GM21786 (cell line): ENCODE data around the gene GART.

Source experiments
- ATAC-seq: cut with Tn5 transposase; IDR thresholded peaks from one replicate; pipeline ENCODE4 v1.9.1; 2021; ENCODE audit not compliant: unreplicated experiment

The GART gene

DNA sequence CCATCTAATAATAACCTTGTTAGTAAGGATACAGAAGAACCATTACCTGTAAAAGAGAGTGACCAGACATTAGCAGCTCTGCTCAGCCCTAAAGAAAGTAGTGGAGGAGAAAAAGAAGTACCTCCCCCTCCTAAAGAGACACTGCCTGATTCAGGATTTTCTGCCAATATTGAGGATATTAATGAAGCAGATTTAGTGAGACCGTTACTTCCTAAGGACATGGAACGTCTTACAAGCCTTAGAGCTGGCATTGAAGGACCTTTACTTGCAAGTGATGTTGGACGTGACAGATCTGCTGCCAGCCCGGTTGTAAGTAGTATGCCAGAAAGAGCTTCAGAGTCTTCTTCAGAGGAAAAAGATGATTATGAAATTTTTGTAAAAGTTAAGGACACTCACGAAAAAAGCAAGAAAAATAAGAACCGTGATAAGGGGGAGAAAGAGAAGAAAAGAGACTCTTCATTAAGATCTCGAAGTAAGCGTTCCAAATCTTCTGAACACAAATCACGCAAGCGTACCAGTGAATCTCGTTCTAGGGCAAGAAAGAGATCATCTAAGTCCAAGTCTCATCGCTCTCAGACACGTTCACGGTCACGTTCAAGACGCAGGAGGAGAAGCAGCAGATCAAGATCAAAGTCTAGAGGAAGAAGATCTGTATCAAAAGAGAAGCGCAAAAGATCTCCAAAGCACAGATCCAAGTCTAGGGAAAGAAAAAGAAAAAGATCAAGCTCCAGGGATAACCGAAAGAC lies 12.5 kb upstream of the GART start:
- no peak for ATAC-seq

- no peak for ATAC-seq
Measured at GRCh38 chr21:33552999-33553598, 11.2 kb upstream of the GART start.

GRCh38 chr21:33552093-33552998 lies 10.4 kb upstream of the GART start:
- no peak for ATAC-seq

GRCh38 chr21:33551664-33552063 lies 9.7 kb upstream of the GART start:
- no peak for ATAC-seq

DNA sequence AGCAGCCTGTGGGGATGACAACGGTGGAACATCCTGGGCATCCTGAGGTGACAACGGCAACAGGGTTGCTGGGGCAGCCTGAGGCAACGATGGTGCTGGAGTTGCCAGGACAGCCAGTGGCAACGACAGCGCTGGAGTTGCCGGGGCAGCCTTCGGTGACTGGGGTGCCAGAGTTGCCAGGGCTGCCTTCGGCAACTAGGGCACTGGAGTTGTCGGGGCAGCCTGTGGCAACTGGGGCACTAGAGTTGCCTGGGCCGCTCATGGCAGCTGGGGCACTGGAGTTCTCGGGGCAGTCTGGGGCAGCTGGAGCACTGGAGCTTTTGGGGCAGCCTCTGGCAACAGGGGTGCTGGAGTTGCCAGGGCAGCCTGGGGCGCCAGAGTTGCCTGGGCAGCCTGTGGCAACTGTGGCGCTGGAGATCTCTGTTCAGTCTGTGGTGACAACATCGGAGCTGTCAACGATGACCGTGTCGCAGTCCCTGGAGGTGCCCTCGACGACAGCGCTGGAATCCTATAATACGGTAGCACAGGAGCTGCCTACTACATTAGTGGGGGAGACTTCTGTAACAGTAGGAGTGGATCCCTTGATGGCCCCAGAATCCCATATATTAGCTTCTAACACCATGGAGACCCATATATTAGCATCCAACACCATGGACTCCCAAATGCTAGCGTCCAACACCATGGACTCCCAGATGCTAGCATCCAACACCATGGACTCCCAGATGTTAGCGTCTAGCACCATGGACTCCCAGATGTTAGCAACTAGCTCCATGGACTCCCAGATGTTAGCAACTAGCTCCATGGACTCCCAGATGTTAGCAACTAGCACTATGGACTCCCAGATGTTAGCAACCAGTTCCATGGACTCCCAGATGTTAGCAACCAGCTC lies 9.1 kb upstream of the GART start:
- ATAC-seq: no peak

- no peak for ATAC-seq
Measured at GRCh38 chr21:33549848-33550771, 8.2 kb upstream of the GART start.

- no peak for ATAC-seq
Measured at GRCh38 chr21:33546086-33546485, 4.2 kb upstream of the GART start.

DNA sequence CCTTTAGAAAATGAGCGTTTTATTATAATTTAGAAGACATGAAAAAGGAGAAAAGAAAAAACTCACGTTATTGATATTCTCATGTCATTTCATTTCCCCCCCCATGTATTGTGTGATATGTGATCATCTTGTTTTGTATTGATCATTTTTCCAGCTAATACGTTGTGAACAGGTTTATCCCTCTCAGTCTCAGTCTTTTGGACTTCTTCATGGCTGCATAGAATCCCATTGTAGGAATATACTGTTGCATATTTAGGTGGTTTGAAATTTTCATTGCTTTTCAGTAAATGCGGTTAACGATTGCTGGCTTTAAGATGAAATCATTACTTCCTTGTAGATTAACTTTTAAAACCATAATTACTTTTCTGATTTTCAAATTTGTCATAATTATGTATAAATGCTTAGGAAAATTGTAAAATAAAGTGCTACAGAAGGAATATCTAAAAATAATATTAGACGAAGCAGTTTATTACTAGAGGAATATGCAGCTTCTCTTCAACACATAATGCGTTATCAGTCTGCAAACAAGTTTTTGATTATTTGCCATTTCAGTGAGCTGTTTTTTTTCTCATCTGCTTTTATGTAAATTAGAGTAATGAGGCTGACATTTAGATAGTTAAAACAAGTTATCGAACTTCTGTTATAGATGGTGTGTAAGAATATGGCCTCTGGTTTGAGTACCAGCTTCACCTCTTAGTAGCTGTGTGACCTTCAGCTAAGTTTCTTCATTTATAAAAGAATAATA lies 2.7 kb upstream of the GART start:
- ATAC-seq: no peak

- ATAC-seq: no peak
Measured at GRCh38 chr21:33543505-33544129, 1.7 kb upstream of the GART start.

- peak; percentile 92 for ATAC-seq
Measured at GRCh38 chr21:33542640-33543504, 955 bp upstream of the GART start, which contains the start of gene SON. Gene SON, plus strand, starts transcription at chr21:33543038. Its CDS starts 55 bp downstream, at chr21:33543093.

DNA sequence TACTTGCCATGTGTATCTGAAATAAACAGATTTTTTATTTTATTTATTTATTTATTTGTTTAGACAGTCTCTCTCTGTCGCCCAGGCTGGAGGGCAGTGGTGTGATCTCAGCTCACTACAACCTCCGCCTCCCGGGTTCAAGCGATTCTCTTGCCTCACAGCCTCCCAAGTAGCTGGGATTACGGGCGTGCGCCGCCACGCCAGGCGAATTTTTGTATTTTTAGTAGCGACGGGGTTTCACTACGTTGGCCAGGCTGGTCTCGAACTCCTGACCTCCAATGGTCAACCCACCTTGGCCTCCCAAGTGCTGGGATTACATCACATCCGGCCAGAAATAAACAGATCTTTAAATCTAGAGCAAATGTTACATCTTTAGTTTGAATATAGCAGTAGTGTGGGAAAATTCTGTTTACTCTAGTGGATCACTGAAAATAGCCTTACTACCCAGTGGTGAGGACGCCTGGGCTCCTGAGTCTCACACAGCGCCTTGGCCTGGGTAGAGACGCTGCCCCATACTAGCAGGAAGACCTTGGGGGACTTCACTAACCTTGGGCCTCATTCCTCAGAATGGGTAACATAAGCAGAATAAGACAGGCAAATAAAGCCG lies 709 bp downstream of the GART start:
- ATAC-seq: no peak

- ATAC-seq: no peak
Measured at GRCh38 chr21:33540711-33541104, 1.2 kb downstream of the GART start.

DNA sequence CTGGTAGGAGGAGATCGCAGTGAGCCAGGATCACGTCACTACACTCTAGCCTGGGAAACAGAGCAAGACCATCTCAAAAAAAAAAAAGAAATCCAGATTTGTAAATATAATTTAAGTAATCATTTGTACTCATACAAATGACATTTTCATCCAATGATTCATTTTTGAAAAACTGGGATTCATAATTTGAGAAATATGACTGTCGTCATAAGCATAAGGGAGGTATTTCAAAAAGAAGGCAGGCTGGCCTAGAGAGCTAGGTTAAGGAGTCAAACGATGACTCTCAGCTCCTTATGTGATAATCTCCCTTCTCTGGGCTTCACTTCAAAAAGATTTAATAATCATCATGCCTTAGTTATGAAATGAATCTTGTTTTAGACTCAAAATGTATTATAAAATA lies 2.3 kb downstream of the GART start:
- ATAC-seq: no peak

- no peak for ATAC-seq
Measured at GRCh38 chr21:33537212-33537611, 4.7 kb downstream of the GART start.

DNA sequence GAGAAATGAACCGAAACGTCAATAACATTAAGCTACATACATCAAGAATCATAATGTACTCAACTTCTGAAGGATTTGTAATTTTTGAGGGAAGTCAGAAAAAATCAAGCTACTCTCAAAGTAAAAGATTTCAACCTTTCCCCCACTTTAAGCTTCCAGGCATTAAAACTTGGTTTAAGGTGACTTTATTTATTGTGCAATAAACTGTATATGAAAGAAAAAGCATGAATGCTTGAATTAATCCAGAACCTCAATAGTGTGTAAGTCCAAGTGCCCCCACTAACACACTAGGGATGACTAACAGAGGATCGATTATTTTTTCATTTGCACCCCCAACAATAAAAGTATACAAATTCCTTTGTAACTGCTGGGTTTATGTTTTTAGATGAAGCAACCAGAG lies 10.9 kb downstream of the GART start:
- no peak for ATAC-seq

DNA sequence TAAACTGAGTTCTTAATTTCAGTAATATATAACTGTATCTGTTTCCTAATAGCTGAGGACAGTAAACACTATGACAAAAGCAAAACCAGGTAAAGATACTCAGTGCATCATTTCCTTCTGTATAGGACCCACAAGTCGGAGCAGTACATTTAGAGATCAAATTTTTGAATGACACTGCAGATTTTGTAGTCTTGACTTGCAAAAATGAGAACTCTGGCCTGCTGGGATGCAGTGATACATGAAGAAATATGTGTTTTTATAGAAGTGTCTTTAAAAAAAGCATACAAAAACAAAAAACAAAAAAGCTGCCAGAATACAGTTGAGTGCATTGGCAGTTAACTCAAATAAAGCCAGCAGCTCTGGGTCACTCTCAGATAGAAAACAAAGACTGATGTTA lies 19.0 kb downstream of the GART start:
- ATAC-seq: no peak

- ATAC-seq: no peak
Measured at GRCh38 chr21:33522297-33522952, 19.5 kb downstream of the GART start.
